GM19043 (cell line): Measurements from ENCODE around the gene ZNF362.
"Not testable (repeated sequence)": the region's sequence is repeated elsewhere in the genome, so short reads cannot be mapped to it uniquely, and the experiment has no call there.

Experiments used
- ATAC-seq: cut with Tn5 transposase; IDR thresholded peaks from one replicate; pipeline ENCODE4 v1.9.1; 2021; ENCODE audit warnings: low read depth; ENCODE audit not compliant: unreplicated experiment

Gene ZNF362

GRCh38 chr1:33302325-33302724 is 46.0 kb downstream of the ZNF362 start:
- no peak for ATAC-seq

- no peak for ATAC-seq
Observed at GRCh38 chr1:33305016-33305415, 48.7 kb downstream of the ZNF362 start.

- ATAC-seq, result no peak
Observed at GRCh38 chr1:33305816-33306652, 49.7 kb downstream of the ZNF362 start.

GRCh38 chr1:33306653-33307493 is 50.6 kb downstream of the ZNF362 start:
- ATAC-seq, result no peak

GRCh38 chr1:33307494-33307864 is 51.2 kb downstream of the ZNF362 start:
- no peak for ATAC-seq

GRCh38 chr1:33309351-33309750 is 53.1 kb downstream of the ZNF362 start:
- ATAC-seq, result not testable (repeated sequence)

- no peak for ATAC-seq
Observed at GRCh38 chr1:33310702-33311101, 54.4 kb downstream of the ZNF362 start.

GRCh38 chr1:33311706-33312412 is 55.6 kb downstream of the ZNF362 start:
- ATAC-seq, result no peak

GRCh38 chr1:33312413-33312749 is 56.1 kb downstream of the ZNF362 start:
- no peak for ATAC-seq

GRCh38 chr1:33314416-33314815 is 58.1 kb downstream of the ZNF362 start:
- ATAC-seq, result no peak

- no peak for ATAC-seq
Observed at GRCh38 chr1:33316601-33317000, 60.3 kb downstream of the ZNF362 start.

- no peak for ATAC-seq
Observed at GRCh38 chr1:33317354-33317753, 61.1 kb downstream of the ZNF362 start.

- no peak for ATAC-seq
Observed at GRCh38 chr1:33317946-33318345, 61.7 kb downstream of the ZNF362 start.

- ATAC-seq, result no peak
Observed at GRCh38 chr1:33319186-33319948, 63.1 kb downstream of the ZNF362 start.

GRCh38 chr1:33319949-33320618 is 63.8 kb downstream of the ZNF362 start:
- no peak for ATAC-seq

GRCh38 chr1:33320619-33321165 is 64.4 kb downstream of the ZNF362 start, which contains the start of gene A3GALT2:
Gene A3GALT2 (minus strand): TSS chr1:33321098. CDS start chr1:33321098, 0 bp downstream.
- ATAC-seq, result no peak

GRCh38 chr1:33321178-33321577 is 64.9 kb downstream of the ZNF362 start:
- ATAC-seq, result no peak

- ATAC-seq, result no peak
Observed at GRCh38 chr1:33322109-33322508, 65.8 kb downstream of the ZNF362 start.

GRCh38 chr1:33322870-33323585 is 66.7 kb downstream of the ZNF362 start:
- no peak for ATAC-seq
